HepG2 (cell line): Measurements from ENCODE around the gene FGF21. TPM values are rescaled to one million over a fixed set of nuclear protein-coding genes. Genes with fewer than 3 reads are reported as not detected.

ENCODE experiments used
- ARHGAP35 ChIP-seq: sonication (generic); formaldehyde crosslinking; IDR thresholded peaks from 2 replicates; pipeline ENCODE4 v1.9.0; 2022; ENCODE audit warnings: mild to moderate bottlenecking, inconsistent platforms, moderate library complexity, missing genetic modification reagents, borderline replicate concordance
- ETV6 ChIP-seq: sonication (generic); formaldehyde crosslinking; conservative IDR thresholded peaks from 2 replicates; pipeline ENCODE4 v1.4.0; 2020; ENCODE audit warnings: missing genetic modification reagents
- EZH2 ChIP-seq: conservative IDR thresholded peaks from 2 replicates; pipeline ENCODE4 v1.6.1; 2012; ENCODE audit warnings: mild to moderate bottlenecking, low read depth, low read length, moderate library complexity
- FOXJ3 ChIP-seq: sonication (generic); formaldehyde crosslinking; IDR thresholded peaks from 2 replicates; pipeline ENCODE4 v1.4.0; 2020; ENCODE audit warnings: missing genetic modification reagents, mild to moderate bottlenecking, borderline replicate concordance
- HCFC1 ChIP-seq: fragments of 150-350 bp; IDR thresholded peaks from 2 replicates; pipeline ENCODE4 v1.6.1; 2014; ENCODE audit warnings: low read depth, low read length
- KAT7 ChIP-seq: IDR thresholded peaks from 2 replicates; pipeline ENCODE4 v1.6.1; 2018; ENCODE audit warnings: borderline replicate concordance, missing compliant biosample characterization
- KDM5A ChIP-seq: fragments of 200-600 bp; sonication (generic); IDR thresholded peaks from 2 replicates; pipeline ENCODE4 v1.7.0; 2018; ENCODE audit warnings: antibody characterized with exemption, mild to moderate bottlenecking, low read length, borderline replicate concordance
- NFYB ChIP-seq: sonication (generic); formaldehyde crosslinking; IDR thresholded peaks from 2 replicates; pipeline ENCODE4 v1.4.0; 2020; ENCODE audit warnings: missing genetic modification reagents
- NR2F6 ChIP-seq, 2 experiments: IDR thresholded peaks; 2 replicates each; pipeline ENCODE4 v1.6.1; 2016; ENCODE audit warnings: antibody characterized with exemption in 1 of 2, mild to moderate bottlenecking in 1 of 2
- RXRB ChIP-seq: IDR thresholded peaks from 2 replicates; pipeline ENCODE4 v1.6.1; 2016; ENCODE audit warnings: borderline replicate concordance, missing genetic modification reagents, missing compliant biosample characterization
- THYN1 ChIP-seq: sonication (generic); formaldehyde crosslinking; IDR thresholded peaks from 2 replicates; pipeline ENCODE4 v1.8.1; 2023; ENCODE audit warnings: low read depth, mild to moderate bottlenecking, moderate library complexity, missing genetic modification reagents, borderline replicate concordance
- ZFP82 ChIP-seq: sonication (generic); formaldehyde crosslinking; IDR thresholded peaks from 2 replicates; pipeline ENCODE4 v1.5.1; 2020; ENCODE audit warnings: mild to moderate bottlenecking, missing genetic modification reagents, borderline replicate concordance
- ZKSCAN5 ChIP-seq: sonication (generic); formaldehyde crosslinking; IDR thresholded peaks from 2 replicates; pipeline ENCODE4 v1.5.1; 2020; ENCODE audit warnings: mild to moderate bottlenecking, missing genetic modification reagents
- ZMYM4 ChIP-seq: sonication (generic); formaldehyde crosslinking; IDR thresholded peaks from 2 replicates; pipeline ENCODE4 v1.8.1; 2023; ENCODE audit warnings: mild to moderate bottlenecking, missing genetic modification reagents
- ZNF138 ChIP-seq: sonication (generic); formaldehyde crosslinking; IDR thresholded peaks from 2 replicates; pipeline ENCODE4 v1.5.0; 2020; ENCODE audit warnings: mild to moderate bottlenecking, low read depth, missing genetic modification reagents
- ZNF205 ChIP-seq: IDR thresholded peaks from 2 replicates; pipeline ENCODE4 v1.6.1; 2018; ENCODE audit warnings: missing biosample characterization, missing genetic modification reagents
- ZNF274 ChIP-seq: sonication (generic); formaldehyde crosslinking; IDR thresholded peaks from 2 replicates; pipeline ENCODE4 v1.5.1; 2020; ENCODE audit warnings: mild to moderate bottlenecking, missing genetic modification reagents
- ZNF343 ChIP-seq: sonication (generic); formaldehyde crosslinking; IDR thresholded peaks from 2 replicates; pipeline ENCODE4 v1.4.0; 2020; ENCODE audit warnings: mild to moderate bottlenecking, missing genetic modification reagents
- ZNF441 ChIP-seq: sonication (generic); formaldehyde crosslinking; IDR thresholded peaks from 2 replicates; pipeline ENCODE4 v1.7.0; 2021; ENCODE audit warnings: missing genetic modification reagents, borderline replicate concordance
- ZNF616 ChIP-seq: sonication (generic); formaldehyde crosslinking; IDR thresholded peaks from 2 replicates; pipeline ENCODE4 v1.5.0; 2020; ENCODE audit warnings: low read depth, mild to moderate bottlenecking, missing genetic modification reagents
- ZNF652 ChIP-seq: IDR thresholded peaks from 2 replicates; pipeline ENCODE4 v1.6.1; 2016; ENCODE audit warnings: low read depth, borderline replicate concordance
- ZNF841 ChIP-seq: sonication (generic); formaldehyde crosslinking; IDR thresholded peaks from 2 replicates; pipeline ENCODE4 v1.8.1; 2023; ENCODE audit warnings: missing genetic modification reagents, borderline replicate concordance
- ZNF850 ChIP-seq: sonication (generic); formaldehyde crosslinking; conservative IDR thresholded peaks from 2 replicates; pipeline ENCODE4 v1.9.0; 2021; ENCODE audit warnings: mild to moderate bottlenecking, missing genetic modification reagents
- polyA plus RNA-seq, 8 experiments: library from polyadenylated mRNA; depleted of rRNA in 3 of 8; stranded (reverse) in 7 of 8; unstranded in 1 of 8; fragments of >200 nt; fragmentation: Illumina TruSeq in 4 of 8; extraction: Trizol in 4 of 8; gene quantifications; 2 replicates each; pipeline versions ENCODE4 v1.2.1 to v1.2.3, GENCODE V29; 2011 to 2016; ENCODE audit warnings: low read depth in 4 of 8, missing spikeins in 1 of 8, mixed read lengths in 1 of 8; ENCODE audit not compliant: insufficient read depth in 1 of 8
- total RNA-seq, 5 experiments: library from RNA; depleted of rRNA; stranded (reverse); fragments of >200 nt; fragmentation: Illumina TruSeq; extraction: Trizol; gene quantifications; 2 replicates each; pipeline ENCODE4 v1.2.3, GENCODE V29; 2016; ENCODE audit warnings: low read depth in 1 of 5
- TF ChIP-seq, protein P1 (sequence below): sonication (generic); formaldehyde crosslinking; IDR thresholded peaks from 2 replicates; pipeline ENCODE4 v1.4.0; 2020; ENCODE audit warnings: mild to moderate bottlenecking, missing genetic modification reagents
- TF ChIP-seq, protein P2 (sequence below): sonication (generic); formaldehyde crosslinking; IDR thresholded peaks from 2 replicates; pipeline ENCODE4 v1.4.0; 2020; ENCODE audit warnings: mild to moderate bottlenecking, low read depth, missing genetic modification reagents
- TF ChIP-seq, protein P3 (sequence below): sonication (generic); formaldehyde crosslinking; IDR thresholded peaks from 2 replicates; pipeline ENCODE4 v1.4.0; 2020; ENCODE audit warnings: missing genetic modification reagents

Gene FGF21
- total and polyA plus RNA-seq, 2 of the 13 experiments (the other 11 are each of a cell fraction or from before 2014, with no cell fraction given): 0.17 TPM; not detected in 1

DNA sequence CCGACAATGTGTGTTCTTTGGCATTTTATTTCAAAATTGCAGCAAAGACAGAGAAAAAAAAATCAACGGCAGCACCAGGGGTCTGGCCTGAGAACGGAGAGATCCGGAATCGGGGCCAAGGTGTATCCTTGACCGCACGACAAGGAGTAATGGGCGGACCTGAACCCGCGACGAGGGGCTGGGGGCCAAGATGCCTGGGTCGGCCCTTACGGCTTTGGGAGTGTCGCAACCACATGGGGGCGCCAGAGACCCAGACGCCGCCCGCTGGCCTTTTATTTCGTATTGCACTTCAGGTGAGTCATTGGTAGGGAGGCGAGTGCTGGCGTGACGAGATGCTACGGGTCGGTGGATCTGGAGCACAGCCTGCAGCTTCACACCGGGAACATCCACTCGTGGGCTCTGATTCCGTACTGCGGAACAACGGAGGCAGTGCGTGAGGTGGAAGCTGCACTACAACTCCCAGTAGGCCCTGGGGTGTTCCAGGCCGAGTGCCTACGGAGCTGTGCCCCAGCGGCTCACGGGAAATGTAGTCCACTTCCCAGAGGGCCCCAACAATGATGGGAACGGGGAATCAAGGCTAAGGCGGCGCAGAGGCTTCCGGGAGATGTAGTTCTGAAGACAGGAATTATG is 39.8 kb downstream of the FGF21 start (continued):
- TF ChIP-seq ZKSCAN5 (no peak), ZNF205 (CRISPR knock-in tag) (peak; percentile 66), ZNF343 (CRISPR knock-in tag) (no peak), ZNF616 (CRISPR knock-in tag) (no peak), NFYB (0 out of 2 replicates have a peak, but pooled peaks have one; percentile 41), ETV6 (CRISPR knock-in tag) (no peak), ZNF850 (CRISPR knock-in tag) (no peak), FOXJ3 (CRISPR knock-in tag) (no peak), ZFP82 (no peak), ZNF441 (CRISPR knock-in tag) (no peak), ZMYM4 (peak; percentile 24; the same call in 1 of the 2 replicates), EZH2 (no peak), HCFC1 (peak; percentile 99), NR2F6 (IDR thresholded peaks at IDR 0.05) (no peak), NR2F6 (CRISPR knock-in tag; IDR thresholded peaks at IDR 0.05) (no peak), RXRB (CRISPR knock-in tag) (peak; percentile 60), ZNF274 (no peak), ARHGAP35 (CRISPR knock-in tag) (no peak), THYN1 (no peak), KAT7 (CRISPR knock-in tag) (0 out of 2 replicates have a peak, but pooled peaks have one; percentile 25), ZNF138 (CRISPR knock-in tag) (no peak), ZNF841 (CRISPR knock-in tag) (no peak), KDM5A (no peak), ZNF652 (CRISPR knock-in tag) (no peak)
- TF ChIP-seq, protein P1, sequence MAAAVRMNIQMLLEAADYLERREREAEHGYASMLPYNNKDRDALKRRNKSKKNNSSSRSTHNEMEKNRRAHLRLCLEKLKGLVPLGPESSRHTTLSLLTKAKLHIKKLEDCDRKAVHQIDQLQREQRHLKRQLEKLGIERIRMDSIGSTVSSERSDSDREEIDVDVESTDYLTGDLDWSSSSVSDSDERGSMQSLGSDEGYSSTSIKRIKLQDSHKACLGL (CRISPR knock-in tag): no peak
- TF ChIP-seq, protein P2, sequence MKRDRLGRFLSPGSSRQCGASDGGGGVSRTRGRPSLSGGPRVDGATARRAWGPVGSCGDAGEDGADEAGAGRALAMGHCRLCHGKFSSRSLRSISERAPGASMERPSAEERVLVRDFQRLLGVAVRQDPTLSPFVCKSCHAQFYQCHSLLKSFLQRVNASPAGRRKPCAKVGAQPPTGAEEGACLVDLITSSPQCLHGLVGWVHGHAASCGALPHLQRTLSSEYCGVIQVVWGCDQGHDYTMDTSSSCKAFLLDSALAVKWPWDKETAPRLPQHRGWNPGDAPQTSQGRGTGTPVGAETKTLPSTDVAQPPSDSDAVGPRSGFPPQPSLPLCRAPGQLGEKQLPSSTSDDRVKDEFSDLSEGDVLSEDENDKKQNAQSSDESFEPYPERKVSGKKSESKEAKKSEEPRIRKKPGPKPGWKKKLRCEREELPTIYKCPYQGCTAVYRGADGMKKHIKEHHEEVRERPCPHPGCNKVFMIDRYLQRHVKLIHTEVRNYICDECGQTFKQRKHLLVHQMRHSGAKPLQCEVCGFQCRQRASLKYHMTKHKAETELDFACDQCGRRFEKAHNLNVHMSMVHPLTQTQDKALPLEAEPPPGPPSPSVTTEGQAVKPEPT: no peak
- TF ChIP-seq, protein P3, sequence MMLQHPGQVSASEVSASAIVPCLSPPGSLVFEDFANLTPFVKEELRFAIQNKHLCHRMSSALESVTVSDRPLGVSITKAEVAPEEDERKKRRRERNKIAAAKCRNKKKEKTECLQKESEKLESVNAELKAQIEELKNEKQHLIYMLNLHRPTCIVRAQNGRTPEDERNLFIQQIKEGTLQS: peak; percentile 19; the same call in 1 of the 2 replicates
